Measurements from ENCODE around the gene LMTK3. TPM values are rescaled to one million over a fixed set of nuclear protein-coding genes. Genes with fewer than 3 reads are reported as not detected.

Gene LMTK3
- total RNA-seq, 1 donor, result not detected

DNA sequence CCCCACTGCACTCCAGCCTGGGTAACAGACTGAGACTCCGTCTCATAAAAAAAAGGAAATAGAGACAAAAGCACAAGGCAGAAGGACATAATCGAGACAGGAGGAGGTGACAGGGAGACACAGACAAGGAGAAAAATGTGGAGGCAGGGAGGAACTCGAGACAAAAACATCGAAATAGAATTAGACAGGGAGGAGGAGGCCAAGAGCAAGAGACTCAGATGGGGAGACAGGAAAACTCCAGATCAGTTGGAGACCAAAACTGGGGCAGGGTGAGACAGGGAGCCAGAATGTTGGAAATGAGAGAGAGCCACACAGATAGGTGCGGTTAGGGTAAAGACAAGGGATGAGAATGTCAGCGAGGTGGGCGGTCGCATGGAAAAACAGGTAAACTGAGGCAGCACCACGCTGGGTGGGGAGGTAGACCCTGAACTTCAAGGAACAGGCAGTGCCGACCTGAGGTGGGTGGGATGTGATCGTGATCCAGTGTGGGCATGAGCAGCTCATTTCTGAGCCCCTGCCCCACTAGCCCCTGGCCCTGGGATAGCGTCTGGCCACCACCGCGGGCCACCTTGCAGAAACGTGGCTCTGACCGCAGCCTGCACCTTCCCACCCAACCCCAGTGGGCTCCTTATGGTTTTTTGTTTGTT, 27.3 kb downstream of the LMTK3 start:
- H4K20me1 ChIP-seq (ENCODE audit: insufficient read depth, low read length), result no peaks in the 10 kb centered on the region

DNA sequence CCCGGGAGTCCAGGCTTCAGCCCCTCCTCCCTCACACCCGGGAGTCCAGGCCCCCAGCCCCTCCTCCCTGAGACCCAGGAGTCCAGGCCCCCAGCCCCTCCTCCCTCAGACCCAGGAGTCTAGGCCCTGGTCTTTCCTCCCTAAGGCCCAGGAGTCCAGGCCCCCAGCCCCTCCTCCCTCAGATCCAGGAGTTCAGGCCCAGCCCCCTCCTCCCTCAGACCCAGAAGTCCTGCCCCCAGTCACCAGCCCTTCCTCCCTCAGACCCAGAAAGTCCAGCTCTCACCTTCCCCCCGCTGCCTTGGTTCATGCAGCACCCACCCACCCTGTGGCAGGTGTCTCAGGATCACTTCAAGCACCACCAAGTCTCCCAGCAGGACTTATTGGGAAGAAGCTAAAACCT, 28.3 kb downstream of the LMTK3 start:
- H3K79me2 ChIP-seq (ENCODE audit: insufficient read depth, low read length), result no peaks in the 10 kb centered on the region

More for the DNA sequence above, 27.3 kb downstream of the LMTK3 start:
- H3K4me3 ChIP-seq (ENCODE audit: insufficient read depth, low read length), result no peak overlapping the region
- no peaks in the 10 kb centered on the region for H3K79me2 ChIP-seq (ENCODE audit: insufficient read depth, low read length)
- no peaks in the 10 kb centered on the region for H3K27me3 ChIP-seq (ENCODE audit: insufficient read depth, low read length)
- peak; percentile 48 for DNase-seq (ENCODE audit: insufficient read length, low spot score, missing footprints)
- H3K4me1 ChIP-seq (ENCODE audit: insufficient read depth, low read length), result peaks cover 40% of the 10 kb centered on the region
- no peak overlapping the region for H3K4me2 ChIP-seq (ENCODE audit: insufficient read depth, low read length)
- TF ChIP-seq, protein P1, sequence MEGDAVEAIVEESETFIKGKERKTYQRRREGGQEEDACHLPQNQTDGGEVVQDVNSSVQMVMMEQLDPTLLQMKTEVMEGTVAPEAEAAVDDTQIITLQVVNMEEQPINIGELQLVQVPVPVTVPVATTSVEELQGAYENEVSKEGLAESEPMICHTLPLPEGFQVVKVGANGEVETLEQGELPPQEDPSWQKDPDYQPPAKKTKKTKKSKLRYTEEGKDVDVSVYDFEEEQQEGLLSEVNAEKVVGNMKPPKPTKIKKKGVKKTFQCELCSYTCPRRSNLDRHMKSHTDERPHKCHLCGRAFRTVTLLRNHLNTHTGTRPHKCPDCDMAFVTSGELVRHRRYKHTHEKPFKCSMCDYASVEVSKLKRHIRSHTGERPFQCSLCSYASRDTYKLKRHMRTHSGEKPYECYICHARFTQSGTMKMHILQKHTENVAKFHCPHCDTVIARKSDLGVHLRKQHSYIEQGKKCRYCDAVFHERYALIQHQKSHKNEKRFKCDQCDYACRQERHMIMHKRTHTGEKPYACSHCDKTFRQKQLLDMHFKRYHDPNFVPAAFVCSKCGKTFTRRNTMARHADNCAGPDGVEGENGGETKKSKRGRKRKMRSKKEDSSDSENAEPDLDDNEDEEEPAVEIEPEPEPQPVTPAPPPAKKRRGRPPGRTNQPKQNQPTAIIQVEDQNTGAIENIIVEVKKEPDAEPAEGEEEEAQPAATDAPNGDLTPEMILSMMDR (IDR thresholded peaks at IDR 0.05; ENCODE audit: extremely low read depth, low read depth, low read length), result no peak
- H3K36me3 ChIP-seq (ENCODE audit: insufficient read depth, low read length), result peaks cover 3% of the 10 kb centered on the region
- H2AFZ ChIP-seq (ENCODE audit: low read length), result no peak overlapping the region
- no peaks in the 10 kb centered on the region for H3K9me3 ChIP-seq (ENCODE audit: low read depth, low read length)
- H3K27ac ChIP-seq (ENCODE audit: low read depth, low read length), result no peak overlapping the region

DNA sequence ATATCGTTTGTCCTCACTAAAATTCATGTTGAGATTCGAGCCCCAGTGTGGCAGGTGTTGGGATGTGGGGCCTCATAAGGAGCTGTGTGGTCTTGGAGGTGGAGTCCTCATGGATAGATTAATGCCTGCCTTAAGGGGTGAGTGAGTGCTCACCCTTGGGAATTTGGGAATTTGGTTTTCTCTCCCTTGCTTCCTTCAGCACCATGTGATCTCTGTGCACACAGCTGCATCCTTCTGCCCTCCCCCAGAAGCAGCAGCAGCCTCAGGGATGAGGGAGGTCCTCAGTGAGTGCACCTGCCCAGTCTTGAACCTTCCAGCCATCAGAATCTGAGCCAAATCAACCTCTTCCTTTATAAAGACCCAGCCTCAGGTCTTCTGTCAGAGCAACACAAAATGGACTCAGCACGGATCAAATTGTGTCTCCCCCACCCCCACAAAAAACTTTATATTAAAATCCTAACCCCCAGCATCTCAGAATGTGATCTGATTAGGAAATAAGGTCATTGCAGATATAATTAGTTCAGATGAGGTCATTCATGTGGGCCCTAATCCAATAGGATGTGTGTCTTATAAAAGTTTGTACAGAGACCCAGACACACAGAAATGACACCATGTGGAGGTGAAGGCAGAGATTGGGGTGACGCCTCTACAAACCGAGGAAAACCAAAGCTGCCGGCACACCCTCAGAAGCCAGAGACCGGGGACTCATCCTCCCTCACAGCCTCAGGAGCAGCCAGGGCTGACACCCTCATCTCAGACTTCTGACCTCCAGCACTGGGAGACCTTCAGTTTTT, 29.6 kb downstream of the LMTK3 start:
- Histone ChIP-seq H3K9me3 (ENCODE audit: low read depth, low read length) (no peaks in the 10 kb centered on the region), H3K4me2 (ENCODE audit: insufficient read depth, low read length) (no peak overlapping the region), H3K27me3 (ENCODE audit: insufficient read depth, low read length) (no peaks in the 10 kb centered on the region), H4K20me1 (ENCODE audit: insufficient read depth, low read length) (no peaks in the 10 kb centered on the region), H3K79me2 (ENCODE audit: insufficient read depth, low read length) (no peaks in the 10 kb centered on the region), H3K27ac (ENCODE audit: low read depth, low read length) (peak overlapping the region; percentile 33), H2AFZ (ENCODE audit: low read length) (no peak overlapping the region), H3K36me3 (ENCODE audit: insufficient read depth, low read length) (peaks cover 13% of the 10 kb centered on the region), H3K4me1 (ENCODE audit: insufficient read depth, low read length) (peaks cover 27% of the 10 kb centered on the region), H3K4me3 (ENCODE audit: insufficient read depth, low read length) (no peak overlapping the region)
- TF ChIP-seq, protein P1 (IDR thresholded peaks at IDR 0.05; ENCODE audit: extremely low read depth, low read depth, low read length), result no peak
- DNase-seq (ENCODE audit: insufficient read length, low spot score, missing footprints), result peak; percentile 93

More for the DNA sequence above, 28.3 kb downstream of the LMTK3 start:
- Histone ChIP-seq H3K4me3 (ENCODE audit: insufficient read depth, low read length) (no peak overlapping the region), H2AFZ (ENCODE audit: low read length) (no peak overlapping the region), H3K36me3 (ENCODE audit: insufficient read depth, low read length) (peaks cover 7% of the 10 kb centered on the region), H3K27ac (ENCODE audit: low read depth, low read length) (no peak overlapping the region), H3K4me1 (ENCODE audit: insufficient read depth, low read length) (peaks cover 37% of the 10 kb centered on the region), H3K4me2 (ENCODE audit: insufficient read depth, low read length) (no peak overlapping the region), H4K20me1 (ENCODE audit: insufficient read depth, low read length) (no peaks in the 10 kb centered on the region), H3K27me3 (ENCODE audit: insufficient read depth, low read length) (no peaks in the 10 kb centered on the region), H3K9me3 (ENCODE audit: low read depth, low read length) (no peaks in the 10 kb centered on the region)
- peak; percentile 62 for DNase-seq (ENCODE audit: insufficient read length, low spot score, missing footprints)
- TF ChIP-seq, protein P1 (IDR thresholded peaks at IDR 0.05; ENCODE audit: extremely low read depth, low read depth, low read length), result no peak
